ENCODE measurements around the gene GMPPA.

GRCh38 chr2:219489315-219489714 is 9.4 kb upstream of the GMPPA start:
- TF ChIP-seq CTCF (IDR thresholded peaks at IDR 0.05) (no peak), POLR2A (IDR thresholded peaks at IDR 0.05) (no peak)

Measured in right lobe of liver (tissue), 4 donors.